Measurements from ENCODE around the gene SCUBE2.

Gene SCUBE2

DNA sequence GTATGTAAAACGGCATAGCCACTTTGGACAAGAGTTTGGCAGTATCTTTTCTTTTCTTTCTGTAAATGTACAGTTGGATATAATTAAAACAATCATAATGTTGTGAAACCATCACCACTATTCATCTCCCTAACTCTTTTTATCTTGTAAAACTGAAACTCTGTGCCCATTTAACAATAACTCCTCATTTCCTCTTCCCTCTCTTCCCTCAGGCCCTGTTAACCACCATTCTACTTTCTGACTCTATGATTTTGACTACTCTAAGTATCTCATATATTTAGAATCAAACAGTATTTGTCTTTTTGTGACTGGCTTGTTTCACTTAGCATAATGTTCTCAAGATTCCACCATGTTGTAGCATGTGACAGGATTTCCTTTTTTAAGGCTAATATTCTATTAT is 10.2 kb downstream of the SCUBE2 start:
- H3K9me3 ChIP-seq (ENCODE audit: low read depth, low read length): no peaks in the 10 kb centered on the region
- no peaks in the 10 kb centered on the region for H3K36me3 ChIP-seq (ENCODE audit: insufficient read depth, low read length)
- no peak for DNase-seq (ENCODE audit: low read depth, low spot score)
- no peak overlapping the region for H3K4me3 ChIP-seq
- no peak overlapping the region for H3K9ac ChIP-seq (ENCODE audit: insufficient read length)
- TF ChIP-seq EZH2 (IDR thresholded peaks at IDR 0.05) (no peak), POLR2AphosphoS5 (IDR thresholded peaks at IDR 0.05; ENCODE audit: borderline replicate concordance, low read depth, low read length) (no peak), FOXP2 (optimal IDR thresholded peaks at IDR 0.05; ENCODE audit: control extremely low read depth, extremely low read length, insufficient read depth) (no peak)
- H3K27ac ChIP-seq: no peak overlapping the region

DNA sequence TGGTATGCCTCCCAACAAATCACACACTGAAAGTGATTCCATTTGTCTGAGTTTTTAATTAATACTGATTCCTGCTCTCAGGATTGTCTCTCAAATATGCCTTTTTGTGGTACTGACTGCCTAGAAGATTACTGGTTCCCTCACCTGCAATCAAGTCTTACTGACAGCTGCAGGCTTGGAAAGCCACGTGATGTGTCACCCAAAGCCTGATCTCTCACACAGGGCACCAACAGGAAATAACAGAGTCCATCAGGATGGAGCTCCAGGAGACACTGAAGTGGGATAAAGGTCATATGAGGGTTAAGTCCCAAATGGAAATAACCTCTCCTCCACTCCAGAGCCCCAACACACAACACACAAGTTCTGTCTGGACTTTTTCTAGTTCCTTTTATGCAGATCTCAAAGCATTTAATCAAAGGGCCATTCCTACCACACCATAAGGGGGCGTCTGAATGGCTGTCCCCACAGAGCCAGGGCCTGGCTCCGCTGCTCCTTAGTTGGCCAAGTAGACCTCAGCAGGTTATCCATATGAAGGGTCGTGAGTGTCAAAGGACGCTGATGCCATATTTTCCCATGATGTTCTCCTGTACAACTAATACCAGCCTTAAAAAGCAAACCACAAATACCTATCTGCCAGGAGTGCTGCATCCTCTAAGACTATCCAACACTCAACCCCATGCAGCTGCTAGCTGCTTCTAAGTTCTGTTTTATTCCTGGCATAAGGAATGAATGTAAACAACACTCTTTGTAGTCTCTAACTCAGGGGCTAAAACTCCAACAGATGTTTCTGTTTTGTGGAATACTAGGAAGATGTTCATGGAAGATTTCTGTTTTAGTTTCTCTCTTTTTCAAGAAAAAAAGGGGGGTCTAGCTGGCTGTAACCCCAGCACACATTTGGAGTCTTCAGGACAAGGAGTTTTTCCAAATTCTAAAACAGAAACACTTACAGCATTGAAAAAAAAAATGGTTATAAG is 13.0 kb downstream of the SCUBE2 start:
- no peak overlapping the region for H3K27ac ChIP-seq
- no peak overlapping the region for H3K4me3 ChIP-seq
- H3K9ac ChIP-seq (ENCODE audit: insufficient read length): no peak overlapping the region
- TF ChIP-seq EZH2 (IDR thresholded peaks at IDR 0.05) (no peak), POLR2AphosphoS5 (IDR thresholded peaks at IDR 0.05; ENCODE audit: borderline replicate concordance, low read depth, low read length) (no peak), FOXP2 (optimal IDR thresholded peaks at IDR 0.05; ENCODE audit: control extremely low read depth, extremely low read length, insufficient read depth) (no peak)
- H3K9me3 ChIP-seq (ENCODE audit: low read depth, low read length): no peaks in the 10 kb centered on the region
- DNase-seq (ENCODE audit: low read depth, low spot score): no peak
- no peaks in the 10 kb centered on the region for H3K36me3 ChIP-seq (ENCODE audit: insufficient read depth, low read length)

DNA sequence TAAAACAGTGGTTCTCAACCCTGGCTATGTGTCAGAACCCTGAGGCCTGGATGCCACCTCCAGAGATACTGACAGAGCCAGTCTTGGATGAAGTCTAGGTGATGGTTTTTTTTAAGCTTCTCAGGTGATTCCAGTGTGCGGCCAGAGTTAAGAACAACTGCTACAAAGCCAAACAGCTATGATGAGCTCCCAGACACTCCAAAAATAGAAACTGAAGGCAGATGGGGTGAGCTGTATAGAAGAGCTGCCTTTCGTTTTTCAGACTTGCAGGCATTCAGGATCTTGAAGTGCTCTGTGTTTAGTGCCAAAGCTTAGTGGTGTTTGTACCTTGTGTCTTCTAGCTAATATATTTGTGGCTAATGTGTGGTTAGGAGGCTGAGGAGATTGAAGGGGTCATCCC is 14.2 kb downstream of the SCUBE2 start:
- H3K27ac ChIP-seq: no peak overlapping the region
- DNase-seq (ENCODE audit: low read depth, low spot score): no peak
- no peaks in the 10 kb centered on the region for H3K9me3 ChIP-seq (ENCODE audit: low read depth, low read length)

DNA sequence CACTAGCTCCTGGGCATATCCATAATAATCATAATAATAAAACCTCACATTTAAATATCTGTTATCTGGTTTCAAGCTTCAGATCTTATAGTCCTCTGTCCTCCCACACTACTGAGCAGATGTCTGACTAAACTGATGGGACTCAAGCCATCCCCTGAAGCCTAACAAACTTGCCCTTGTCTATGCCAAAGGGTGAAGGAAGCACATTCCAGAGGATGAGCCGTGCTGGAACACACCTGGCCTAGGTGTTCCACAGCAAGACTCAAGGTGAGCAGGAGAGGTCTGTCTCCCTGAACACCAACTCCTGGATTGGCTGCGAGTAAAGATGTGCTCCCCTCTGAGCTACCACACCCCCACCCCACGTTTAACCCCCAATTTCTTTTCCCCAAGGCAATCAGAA is 14.7 kb downstream of the SCUBE2 start:
- H3K9ac ChIP-seq (ENCODE audit: insufficient read length): no peak overlapping the region
- no peaks in the 10 kb centered on the region for H3K9me3 ChIP-seq (ENCODE audit: low read depth, low read length)
- no peak for DNase-seq (ENCODE audit: low read depth, low spot score)
- H3K36me3 ChIP-seq (ENCODE audit: insufficient read depth, low read length): no peaks in the 10 kb centered on the region
- H3K27ac ChIP-seq: no peak overlapping the region
- TF ChIP-seq FOXP2 (optimal IDR thresholded peaks at IDR 0.05; ENCODE audit: control extremely low read depth, extremely low read length, insufficient read depth) (no peak), EZH2 (IDR thresholded peaks at IDR 0.05) (no peak), POLR2AphosphoS5 (IDR thresholded peaks at IDR 0.05; ENCODE audit: borderline replicate concordance, low read depth, low read length) (no peak)
- no peak overlapping the region for H3K4me3 ChIP-seq

More for the DNA sequence above, 14.2 kb downstream of the SCUBE2 start:
- Histone ChIP-seq H3K9ac (ENCODE audit: insufficient read length) (no peak overlapping the region), H3K4me3 (no peak overlapping the region), H3K36me3 (ENCODE audit: insufficient read depth, low read length) (no peaks in the 10 kb centered on the region)
- TF ChIP-seq POLR2AphosphoS5 (IDR thresholded peaks at IDR 0.05; ENCODE audit: borderline replicate concordance, low read depth, low read length) (no peak), FOXP2 (optimal IDR thresholded peaks at IDR 0.05; ENCODE audit: control extremely low read depth, extremely low read length, insufficient read depth) (no peak), EZH2 (IDR thresholded peaks at IDR 0.05) (no peak)

DNA sequence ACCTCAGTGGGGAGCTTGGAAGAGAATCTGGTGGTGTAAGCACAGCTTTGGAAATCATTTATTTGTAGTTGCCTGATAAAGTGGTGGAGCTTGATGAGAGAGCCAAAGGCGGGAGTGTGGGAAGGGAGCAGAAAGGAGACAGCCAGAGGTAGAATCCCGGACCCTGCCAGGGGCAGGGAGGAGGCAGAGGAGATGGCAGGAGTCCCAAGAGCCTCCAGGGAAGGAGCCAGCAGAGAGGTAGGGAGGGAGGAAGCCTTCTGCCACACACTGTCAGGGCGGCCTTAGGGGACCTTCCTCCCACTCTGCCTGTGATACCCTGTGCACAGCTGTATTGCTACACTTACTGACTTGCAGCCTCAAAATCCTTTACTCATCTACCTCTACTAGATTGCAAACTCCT is 15.4 kb downstream of the SCUBE2 start:
- Histone ChIP-seq H3K9me3 (ENCODE audit: low read depth, low read length) (no peaks in the 10 kb centered on the region), H3K27ac (no peak overlapping the region), H3K4me3 (no peak overlapping the region), H3K36me3 (ENCODE audit: insufficient read depth, low read length) (no peaks in the 10 kb centered on the region), H3K9ac (ENCODE audit: insufficient read length) (no peak overlapping the region)
- no peak for DNase-seq (ENCODE audit: low read depth, low spot score)
- TF ChIP-seq FOXP2 (optimal IDR thresholded peaks at IDR 0.05; ENCODE audit: control extremely low read depth, extremely low read length, insufficient read depth) (no peak), POLR2AphosphoS5 (IDR thresholded peaks at IDR 0.05; ENCODE audit: borderline replicate concordance, low read depth, low read length) (no peak), EZH2 (IDR thresholded peaks at IDR 0.05) (no peak)

DNA sequence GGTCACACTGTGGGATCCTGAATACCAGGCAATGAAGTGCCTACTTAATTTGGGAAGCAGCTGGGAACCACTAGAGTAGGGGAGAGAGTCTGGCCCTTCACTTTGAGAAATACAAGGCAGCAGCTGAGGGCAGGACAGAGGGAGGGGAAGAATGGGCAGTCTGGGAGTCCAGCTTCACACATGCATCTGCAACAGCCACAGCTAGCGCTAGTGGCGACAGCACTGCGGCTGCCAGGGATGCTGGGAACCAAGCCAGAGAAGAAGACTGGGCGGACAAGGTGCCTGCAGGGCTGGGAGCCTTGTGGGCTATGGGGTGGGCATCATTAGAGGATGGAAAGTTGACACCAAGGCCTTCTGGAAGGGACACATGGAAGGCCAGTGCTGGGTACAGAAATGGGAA is 15.8 kb downstream of the SCUBE2 start:
- Histone ChIP-seq H3K27ac (no peak overlapping the region), H3K4me3 (no peak overlapping the region), H3K9ac (ENCODE audit: insufficient read length) (no peak overlapping the region), H3K9me3 (ENCODE audit: low read depth, low read length) (no peaks in the 10 kb centered on the region), H3K36me3 (ENCODE audit: insufficient read depth, low read length) (no peaks in the 10 kb centered on the region)
- DNase-seq (ENCODE audit: low read depth, low spot score): no peak
- TF ChIP-seq FOXP2 (optimal IDR thresholded peaks at IDR 0.05; ENCODE audit: control extremely low read depth, extremely low read length, insufficient read depth): no peak
- TF ChIP-seq POLR2AphosphoS5 (IDR thresholded peaks at IDR 0.05; ENCODE audit: borderline replicate concordance, low read depth, low read length): no peak
- TF ChIP-seq EZH2 (IDR thresholded peaks at IDR 0.05): no peak

DNA sequence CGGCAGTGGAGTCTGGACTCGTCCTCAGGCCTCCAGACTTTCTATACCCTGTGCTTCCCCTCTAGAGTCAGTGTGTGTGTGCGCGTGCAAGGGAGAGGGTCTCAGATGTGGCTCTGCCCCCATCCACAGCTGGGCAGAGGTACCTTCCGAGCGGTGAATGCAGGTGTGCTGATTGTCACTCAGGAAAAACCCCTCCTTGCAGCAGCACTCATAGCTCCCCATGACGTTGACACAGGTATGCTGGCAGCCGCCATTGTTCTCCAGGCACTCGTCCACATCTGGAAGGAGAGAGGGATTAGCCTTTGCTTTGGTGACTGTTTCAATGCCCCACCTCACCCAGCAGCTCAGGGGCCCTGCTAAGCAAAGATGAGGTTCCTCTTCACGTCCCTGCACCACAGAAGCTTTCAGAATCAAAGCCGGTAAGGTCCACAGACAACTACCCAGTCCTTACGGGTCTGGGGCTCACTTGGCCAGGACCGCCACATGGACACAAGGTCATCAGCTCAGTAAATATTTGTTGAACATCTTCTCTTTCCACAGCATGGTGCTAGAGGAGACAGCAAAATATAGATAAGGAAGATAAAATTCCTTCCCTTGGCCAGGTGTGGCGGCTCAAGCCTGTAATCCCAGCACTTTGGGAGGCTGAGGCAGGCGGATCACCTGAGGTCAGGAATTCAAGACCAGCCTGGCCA is 16.9 kb downstream of the SCUBE2 start:
- Histone ChIP-seq H3K9ac (ENCODE audit: insufficient read length) (no peak overlapping the region), H3K4me3 (no peak overlapping the region), H3K27ac (no peak overlapping the region), H3K36me3 (ENCODE audit: insufficient read depth, low read length) (no peaks in the 10 kb centered on the region), H3K9me3 (ENCODE audit: low read depth, low read length) (no peaks in the 10 kb centered on the region)
- DNase-seq (ENCODE audit: low read depth, low spot score): no peak
- TF ChIP-seq POLR2AphosphoS5 (IDR thresholded peaks at IDR 0.05; ENCODE audit: borderline replicate concordance, low read depth, low read length) (no peak), EZH2 (IDR thresholded peaks at IDR 0.05) (no peak), FOXP2 (optimal IDR thresholded peaks at IDR 0.05; ENCODE audit: control extremely low read depth, extremely low read length, insufficient read depth) (no peak)

DNA sequence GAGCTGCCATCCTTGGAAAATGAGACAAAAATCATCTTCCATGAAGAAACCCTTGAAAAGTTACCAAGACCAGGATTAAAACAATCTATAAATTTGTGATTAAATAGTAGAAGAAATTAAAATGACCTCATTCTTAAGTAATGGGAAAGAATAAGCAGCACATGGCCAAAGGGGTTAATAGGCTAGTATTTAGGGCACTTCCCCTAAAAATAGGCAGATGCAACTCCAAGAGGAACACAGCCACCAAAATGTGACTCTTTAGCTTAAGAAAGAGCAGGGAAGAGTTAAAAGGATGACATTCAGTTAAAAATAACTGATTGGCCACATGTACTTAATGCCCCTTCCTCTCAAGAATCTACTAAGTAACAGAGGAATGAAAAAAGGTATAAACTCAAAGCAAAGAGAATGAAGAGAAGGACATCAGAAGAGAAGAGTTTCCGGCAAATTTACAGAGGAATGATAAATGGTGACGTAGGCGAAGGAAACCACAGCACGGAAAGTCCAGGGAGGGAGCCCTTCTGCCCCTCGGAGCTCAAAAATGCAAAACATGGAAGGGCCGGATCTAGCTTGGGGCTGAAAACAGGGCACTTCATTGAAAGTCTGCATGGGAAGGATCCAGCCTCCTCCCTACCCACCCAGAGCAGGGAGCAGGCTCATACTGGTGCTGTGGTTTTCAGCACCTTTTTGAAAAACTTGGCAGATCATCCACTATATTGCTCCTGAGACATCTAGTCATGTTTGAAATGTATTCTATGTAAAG is 17.8 kb downstream of the SCUBE2 start:
- H3K4me3 ChIP-seq: no peak overlapping the region
- no peaks in the 10 kb centered on the region for H3K36me3 ChIP-seq (ENCODE audit: insufficient read depth, low read length)
- TF ChIP-seq POLR2AphosphoS5 (IDR thresholded peaks at IDR 0.05; ENCODE audit: borderline replicate concordance, low read depth, low read length): no peak
- TF ChIP-seq EZH2 (IDR thresholded peaks at IDR 0.05): no peak
- no peak for TF ChIP-seq FOXP2 (optimal IDR thresholded peaks at IDR 0.05; ENCODE audit: control extremely low read depth, extremely low read length, insufficient read depth)
- no peak overlapping the region for H3K27ac ChIP-seq
- no peak overlapping the region for H3K9ac ChIP-seq (ENCODE audit: insufficient read length)
- DNase-seq (ENCODE audit: low read depth, low spot score): no peak
- H3K9me3 ChIP-seq (ENCODE audit: low read depth, low read length): no peaks in the 10 kb centered on the region

All from SK-N-MC (cell line).